Testis (tissue), 2 donors: ENCODE results near the gene KCNE4.

Experiments used
- POLR2A ChIP-seq: fragments of 450-650 bp; IDR thresholded peaks from one replicate; pipeline ENCODE4 v1.6.1; 2017; ENCODE audit warnings: antibody characterized with exemption, mild to moderate bottlenecking, moderate library complexity
- TF ChIP-seq, protein P1 (sequence below), 3 experiments: fragments of 450-650 bp in 2 of 3; fragments of 200-600 bp in 1 of 3; sonication (generic) in 1 of 3; IDR thresholded peaks; one replicate each; pipeline ENCODE4 v1.5.1; 2016 to 2019; ENCODE audit warnings: antibody characterized with exemption in 3 of 3, mild to moderate bottlenecking in 2 of 3, moderate library complexity in 1 of 3

DNA sequence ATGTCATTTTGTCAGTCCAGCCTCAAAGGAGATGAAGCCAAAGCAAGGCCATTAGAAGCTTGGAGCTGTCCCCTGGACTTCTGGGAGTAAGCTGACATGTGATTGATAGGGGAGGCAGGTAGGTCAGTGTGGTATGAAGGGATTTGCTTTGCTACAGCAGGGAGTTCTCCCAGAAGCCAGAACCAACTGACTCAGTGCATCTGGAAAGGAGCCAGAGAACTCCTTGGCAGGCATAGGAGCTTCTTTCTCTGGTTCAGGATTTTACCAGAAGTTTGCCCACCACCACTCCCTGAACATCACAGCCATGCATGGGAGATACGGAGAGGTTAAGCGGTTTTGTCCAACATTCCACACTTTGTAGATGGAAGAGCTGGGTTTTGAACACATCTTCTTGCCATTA is 24.5 kb upstream of the KCNE4 start:
- TF ChIP-seq, protein P1, sequence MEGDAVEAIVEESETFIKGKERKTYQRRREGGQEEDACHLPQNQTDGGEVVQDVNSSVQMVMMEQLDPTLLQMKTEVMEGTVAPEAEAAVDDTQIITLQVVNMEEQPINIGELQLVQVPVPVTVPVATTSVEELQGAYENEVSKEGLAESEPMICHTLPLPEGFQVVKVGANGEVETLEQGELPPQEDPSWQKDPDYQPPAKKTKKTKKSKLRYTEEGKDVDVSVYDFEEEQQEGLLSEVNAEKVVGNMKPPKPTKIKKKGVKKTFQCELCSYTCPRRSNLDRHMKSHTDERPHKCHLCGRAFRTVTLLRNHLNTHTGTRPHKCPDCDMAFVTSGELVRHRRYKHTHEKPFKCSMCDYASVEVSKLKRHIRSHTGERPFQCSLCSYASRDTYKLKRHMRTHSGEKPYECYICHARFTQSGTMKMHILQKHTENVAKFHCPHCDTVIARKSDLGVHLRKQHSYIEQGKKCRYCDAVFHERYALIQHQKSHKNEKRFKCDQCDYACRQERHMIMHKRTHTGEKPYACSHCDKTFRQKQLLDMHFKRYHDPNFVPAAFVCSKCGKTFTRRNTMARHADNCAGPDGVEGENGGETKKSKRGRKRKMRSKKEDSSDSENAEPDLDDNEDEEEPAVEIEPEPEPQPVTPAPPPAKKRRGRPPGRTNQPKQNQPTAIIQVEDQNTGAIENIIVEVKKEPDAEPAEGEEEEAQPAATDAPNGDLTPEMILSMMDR (IDR thresholded peaks at IDR 0.05): no peak
- no peak for TF ChIP-seq POLR2A
